Activated CD4-positive, alpha-beta T cell treated with anti-CD3 and anti-CD28 coated beads for 36 hours (primary cell): ENCODE data around the gene FAM8A1. TPM values are rescaled to one million over a fixed set of nuclear protein-coding genes. Genes with fewer than 3 reads are reported as not detected.

ENCODE experiments used
- ATAC-seq: fragments of 200-7000 bp; cut with Tn5 transposase; one replicate; pipeline ENCODE4 v1.10.0; 2021; ENCODE audit warnings: mild to moderate bottlenecking, moderate library complexity
- CTCF ChIA-PET: fragments of 350-600 bp; sonication (Branson Sonifier 250); formaldehyde crosslinking; loops from one replicate; lab custom pipeline; 2021; ENCODE audit warnings: antibody characterized with exemption; lab: Charles Lee
- POLR2A ChIA-PET: fragments of 350-600 bp; sonication (Branson Sonifier 250); formaldehyde crosslinking; loops from one replicate; lab custom pipeline; 2021; ENCODE audit warnings: antibody characterized with exemption, inconsistent platforms; lab: Charles Lee
- DNase-seq: peaks from one replicate; pipeline ENCODE4 v3.0.0-alpha.2; 2020
- H3K27ac Mint-ChIP-seq: one replicate; pipeline ENCODE4 v1.8.0; 2021; ENCODE audit warnings: mixed read lengths
- H3K27me3 Mint-ChIP-seq: one replicate; pipeline ENCODE4 v1.8.0; 2021; ENCODE audit warnings: mixed read lengths
- H3K36me3 Mint-ChIP-seq: one replicate; pipeline ENCODE4 v1.8.0; 2021; ENCODE audit warnings: low read depth, mixed read lengths
- H3K4me1 Mint-ChIP-seq: one replicate; pipeline ENCODE4 v1.8.0; 2021; ENCODE audit warnings: mixed read lengths
- H3K4me3 Mint-ChIP-seq: one replicate; pipeline ENCODE4 v1.8.0; 2021; ENCODE audit warnings: mild to moderate bottlenecking, moderate library complexity, mixed read lengths
- H3K9me3 Mint-ChIP-seq: one replicate; pipeline ENCODE4 v1.8.0; 2021; ENCODE audit warnings: low read depth, mixed read lengths
- intact Hi-C, 2 experiments: fragments of 100-400 bp; cut with DNase I in 1 of 2; cut with micrococcal nuclease in 1 of 2; formaldehyde crosslinking; loops; one replicate each; pipeline versions ENCODE4 v1.14.2 to v1.15.1; 2022 to 2024; cut with DNase I, micrococcal nuclease
- total RNA-seq, 2 experiments: library from RNA; stranded (reverse); gene quantifications; one replicate each; pipeline ENCODE4 v1.2.3, GENCODE V29; 2021

FAM8A1 gene
- total RNA-seq, 2 experiments from 2014 or later, result 3.3 to 4.1 TPM

DNA sequence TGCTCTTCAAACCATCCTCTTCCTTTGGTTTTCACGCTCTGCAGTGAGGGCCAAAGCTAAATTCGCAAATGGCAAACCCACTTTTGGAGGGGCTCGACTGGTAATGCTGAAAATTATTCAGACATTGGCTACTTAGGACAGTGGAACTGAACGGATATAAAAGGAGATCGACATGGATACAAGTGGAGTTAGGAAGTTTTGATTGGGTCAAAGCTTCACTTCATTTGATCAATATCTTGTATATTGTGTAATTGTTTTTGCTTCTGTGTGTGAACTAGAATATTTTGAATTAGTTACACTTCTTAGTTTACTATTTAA lies 1.2 kb downstream of the FAM8A1 start:
- peaks cover 41% of the 10 kb centered on the region for H3K4me1 Mint-ChIP-seq
- ATAC-seq (no peak), DNase-seq (no peak)
- ChIA-PET CTCF (no interaction called here), POLR2A (no interaction called here)
- intact Hi-C loops, result loop anchor here (5.0 kb wide), 3 partner anchors 51 to 1279 kb away; no protein-coding TSS in a partner anchor
- H3K4me3 Mint-ChIP-seq, result peak overlapping the region; percentile 75
- H3K27me3 Mint-ChIP-seq, result no peaks in the 10 kb centered on the region
- peak overlapping the region; percentile 66 for H3K27ac Mint-ChIP-seq
- H3K36me3 Mint-ChIP-seq, result no peaks in the 10 kb centered on the region
- no peaks in the 10 kb centered on the region for H3K9me3 Mint-ChIP-seq

DNA sequence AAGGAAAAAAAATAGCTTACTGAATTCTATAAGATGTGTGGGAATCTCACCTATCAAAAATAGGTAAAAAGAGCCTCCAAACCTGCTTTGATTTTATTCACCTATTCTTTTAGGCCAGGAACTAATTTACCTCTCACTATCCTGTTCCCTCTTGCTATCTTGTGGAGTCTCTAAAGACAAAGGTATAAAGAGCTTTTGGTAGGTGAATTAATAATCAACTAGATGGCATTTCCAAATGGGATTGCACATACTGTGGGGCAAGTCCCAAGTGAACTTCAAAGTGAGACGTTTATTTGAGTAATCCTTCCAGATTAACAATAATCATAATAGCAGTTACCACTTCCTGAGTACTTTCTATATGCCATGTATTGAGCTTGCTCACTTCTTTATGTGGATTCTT lies 2.8 kb downstream of the FAM8A1 start:
- H3K27me3 Mint-ChIP-seq, result no peaks in the 10 kb centered on the region
- H3K36me3 Mint-ChIP-seq, result no peaks in the 10 kb centered on the region
- no peak overlapping the region for H3K4me3 Mint-ChIP-seq
- CTCF ChIA-PET, result interaction anchor here (0.6 to 1.6 kb wide), 7 partner anchors 19 to 106 kb away, joined by 3 to 5 read pairs (median 4); no protein-coding TSS in a partner anchor
- no peak overlapping the region for H3K27ac Mint-ChIP-seq
- intact Hi-C loops, result loop anchor here (5.0 kb wide), 3 partner anchors 49 to 1281 kb away; no protein-coding TSS in a partner anchor
- H3K9me3 Mint-ChIP-seq, result no peaks in the 10 kb centered on the region
- DNase-seq, result no peak
- ATAC-seq, result peak; percentile 7
- POLR2A ChIA-PET, result interaction anchor here (0.7 kb wide), 1 partner anchor 99 kb away, joined by 3 read pairs; no protein-coding TSS in a partner anchor
- H3K4me1 Mint-ChIP-seq, result peaks cover 41% of the 10 kb centered on the region

DNA sequence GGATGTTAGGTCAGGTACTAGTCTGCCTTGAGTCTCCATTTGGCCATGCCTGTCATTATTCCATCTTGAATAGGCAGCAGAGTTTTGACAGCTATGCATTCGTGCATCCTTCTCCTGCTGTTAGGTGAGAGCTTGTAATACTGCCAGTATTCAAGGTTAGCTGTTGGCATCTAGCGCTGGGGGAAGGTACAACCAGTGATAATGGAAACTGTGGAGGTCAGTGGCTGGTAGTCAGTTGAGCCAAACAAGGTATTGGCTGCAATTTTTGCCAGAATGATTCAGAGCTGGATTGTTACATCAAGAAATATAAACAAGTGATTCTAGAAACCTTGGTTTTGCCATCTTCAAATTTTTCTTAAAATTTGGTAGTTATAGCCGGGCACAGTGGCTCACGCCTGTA lies 6.5 kb downstream of the FAM8A1 start:
- H3K4me1 Mint-ChIP-seq, result peaks cover 29% of the 10 kb centered on the region
- H3K27me3 Mint-ChIP-seq, result no peaks in the 10 kb centered on the region
- no peak for DNase-seq
- POLR2A ChIA-PET, result no interaction called here
- intact Hi-C loops, result no loop called here
- no peak for ATAC-seq
- no peak overlapping the region for H3K4me3 Mint-ChIP-seq
- H3K27ac Mint-ChIP-seq, result no peak overlapping the region
- CTCF ChIA-PET, result interaction anchor here (0.6 to 1.5 kb wide), 3 partner anchors 21 to 101 kb away, joined by 3 to 4 read pairs (median 3); no protein-coding TSS in a partner anchor
- H3K36me3 Mint-ChIP-seq, result peaks cover 3% of the 10 kb centered on the region
- no peaks in the 10 kb centered on the region for H3K9me3 Mint-ChIP-seq

DNA sequence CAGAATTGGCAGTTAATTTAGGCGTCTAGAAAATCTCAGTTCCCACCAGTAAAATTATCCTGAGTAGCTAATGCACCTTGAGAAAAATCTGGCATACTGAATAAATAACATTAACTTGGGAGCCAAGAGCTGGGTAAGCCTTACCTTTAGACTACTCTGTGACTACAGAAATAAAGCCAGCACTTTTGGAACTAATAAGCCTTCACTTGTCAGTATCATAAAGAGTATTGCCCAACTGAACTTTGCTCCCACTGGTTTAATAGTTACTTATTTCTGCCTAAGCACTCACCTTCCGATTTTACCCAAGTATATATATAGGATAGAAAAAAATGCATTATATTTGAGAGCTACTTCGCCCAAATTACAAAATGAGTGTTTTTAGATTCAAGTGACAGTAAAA lies 10.7 kb downstream of the FAM8A1 start:
- Mint-ChIP-seq H3K36me3 (peaks cover 22% of the 10 kb centered on the region), H3K27me3 (no peaks in the 10 kb centered on the region), H3K9me3 (no peaks in the 10 kb centered on the region), H3K4me1 (peaks cover 3% of the 10 kb centered on the region), H3K4me3 (no peak overlapping the region), H3K27ac (no peak overlapping the region)
- ChIA-PET CTCF (interaction anchor here (1.2 kb wide), 1 partner anchor 35 kb away, joined by 3 read pairs; no protein-coding TSS in a partner anchor), POLR2A (no interaction called here)
- intact Hi-C loops, result loop anchor here in 1 of 2 experiments (5.0 kb wide), 1 partner anchor 36 kb away; no protein-coding TSS in a partner anchor
- no peak for ATAC-seq
- DNase-seq, result no peak

DNA sequence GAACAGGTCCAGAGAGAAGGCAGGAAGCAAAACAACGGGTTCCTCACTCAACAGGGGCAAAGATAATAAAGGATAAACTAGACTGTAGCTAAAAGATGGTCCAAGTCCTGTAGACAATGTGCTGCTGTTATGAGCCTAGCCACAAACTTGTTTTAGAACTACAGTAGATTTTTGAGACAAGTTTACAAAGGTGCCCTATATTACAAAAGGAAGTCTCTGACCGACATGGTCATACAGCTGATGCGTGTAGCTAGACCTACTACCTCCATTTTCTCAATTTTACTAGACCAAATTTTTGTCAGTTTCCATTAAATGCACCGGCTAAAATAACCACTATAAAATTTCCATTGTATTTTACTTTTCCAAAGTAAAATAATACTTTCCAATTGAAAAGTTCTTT lies 11.9 kb downstream of the FAM8A1 start:
- no peak for DNase-seq
- intact Hi-C loops, result loop anchor here in 1 of 2 experiments (5.0 kb wide), 1 partner anchor 35 kb away; no protein-coding TSS in a partner anchor
- peak overlapping the region; percentile 30 for H3K27ac Mint-ChIP-seq
- H3K4me3 Mint-ChIP-seq, result no peak overlapping the region
- no peaks in the 10 kb centered on the region for H3K27me3 Mint-ChIP-seq
- H3K9me3 Mint-ChIP-seq, result no peaks in the 10 kb centered on the region
- ChIA-PET CTCF (interaction anchor here (1.1 kb wide), 1 partner anchor 16 kb away, joined by 4 read pairs; no protein-coding TSS in a partner anchor), POLR2A (no interaction called here)
- peaks cover 32% of the 10 kb centered on the region for H3K36me3 Mint-ChIP-seq
- H3K4me1 Mint-ChIP-seq, result peaks cover 3% of the 10 kb centered on the region
- no peak for ATAC-seq

DNA sequence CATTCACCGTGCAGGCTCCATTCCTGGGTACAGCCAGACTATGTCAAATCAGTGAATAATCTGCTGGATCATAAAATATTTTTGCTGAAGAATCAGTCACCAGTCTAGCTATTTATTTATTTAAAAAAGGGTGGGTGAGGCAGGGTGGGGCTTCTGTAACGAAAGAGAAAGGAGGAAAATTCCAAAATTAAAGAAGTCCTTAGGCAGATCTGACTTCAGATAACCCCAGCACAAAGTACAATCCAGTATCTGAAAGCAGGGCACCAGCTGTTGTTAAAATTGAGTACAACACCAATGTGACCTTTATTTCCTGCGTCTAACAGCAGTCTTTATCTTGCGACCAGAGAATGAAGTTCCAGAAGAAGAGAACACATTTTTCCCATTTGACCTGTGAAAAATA lies 15.7 kb downstream of the FAM8A1 start:
- no peaks in the 10 kb centered on the region for H3K27me3 Mint-ChIP-seq

DNA sequence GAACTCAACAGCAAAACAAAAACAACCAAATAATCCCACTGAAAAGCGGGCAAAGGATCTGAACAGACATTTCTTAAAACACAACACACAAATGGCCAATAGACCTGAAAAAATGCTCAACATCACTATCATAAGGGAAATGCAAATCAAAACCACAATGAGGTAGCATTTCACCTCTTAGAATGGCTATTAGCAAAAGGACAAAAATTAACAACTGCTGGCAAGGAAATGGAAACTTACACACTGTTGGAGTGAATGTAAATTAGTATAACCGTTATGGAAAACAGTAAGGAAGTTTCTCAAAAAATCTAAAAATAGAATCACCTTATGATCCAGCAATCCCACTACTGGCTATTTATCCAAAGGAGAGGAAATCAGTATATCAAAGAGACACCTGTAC lies 20.9 kb downstream of the FAM8A1 start:
- H3K4me3 Mint-ChIP-seq, result no peak overlapping the region
- intact Hi-C loops, result no loop called here
- POLR2A ChIA-PET, result interaction anchor here (0.6 kb wide), 1 partner anchor 27 kb away, joined by 3 read pairs; no protein-coding TSS in a partner anchor
- ATAC-seq (no peak), DNase-seq (no peak)
- peaks cover 10% of the 10 kb centered on the region for H3K4me1 Mint-ChIP-seq
- H3K27ac Mint-ChIP-seq, result no peak overlapping the region
- CTCF ChIA-PET, result interaction anchor here (0.7 kb wide), 1 partner anchor 390 kb away, joined by 3 read pairs; no protein-coding TSS in a partner anchor
- no peaks in the 10 kb centered on the region for H3K27me3 Mint-ChIP-seq
- no peaks in the 10 kb centered on the region for H3K9me3 Mint-ChIP-seq
- H3K36me3 Mint-ChIP-seq, result peaks cover 65% of the 10 kb centered on the region

More for the DNA sequence above, 15.7 kb downstream of the FAM8A1 start:
- CTCF ChIA-PET, result interaction anchor here (0.5 kb wide), 1 partner anchor 59 kb away, joined by 3 read pairs; no protein-coding TSS in a partner anchor
- ATAC-seq (no peak), DNase-seq (no peak)
- intact Hi-C loops, result no loop called here
- no peaks in the 10 kb centered on the region for H3K9me3 Mint-ChIP-seq
- no peak overlapping the region for H3K4me3 Mint-ChIP-seq
- H3K27ac Mint-ChIP-seq, result no peak overlapping the region
- peaks cover 58% of the 10 kb centered on the region for H3K36me3 Mint-ChIP-seq
- H3K4me1 Mint-ChIP-seq, result peaks cover 3% of the 10 kb centered on the region
- POLR2A ChIA-PET, result no interaction called here

DNA sequence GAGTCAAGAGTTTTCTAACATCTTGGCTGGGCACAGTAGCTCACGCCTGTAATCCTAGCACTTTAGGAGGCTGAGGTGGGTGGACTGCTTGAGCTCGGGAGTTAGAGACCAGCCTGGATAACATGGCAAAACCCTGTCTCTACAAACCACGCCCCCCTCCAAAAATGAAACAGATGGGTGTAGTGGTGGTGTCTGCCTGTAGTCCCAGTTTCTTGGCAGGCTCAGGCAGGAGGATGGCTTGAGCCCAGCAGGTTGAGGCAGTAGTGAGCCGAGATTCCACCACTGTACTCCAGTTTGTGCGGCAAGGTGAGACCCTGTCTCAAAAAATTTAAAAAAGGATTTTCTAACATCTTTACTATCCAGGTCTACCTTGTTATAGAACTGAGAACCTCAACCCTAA lies 22.0 kb downstream of the FAM8A1 start:
- Mint-ChIP-seq H3K9me3 (no peaks in the 10 kb centered on the region), H3K4me3 (no peak overlapping the region), H3K27ac (no peak overlapping the region), H3K36me3 (peaks cover 61% of the 10 kb centered on the region), H3K4me1 (peaks cover 10% of the 10 kb centered on the region), H3K27me3 (no peaks in the 10 kb centered on the region)
- ChIA-PET CTCF (no interaction called here), POLR2A (no interaction called here)
- ATAC-seq (no peak), DNase-seq (no peak)
- intact Hi-C loops, result loop anchor here in 1 of 2 experiments (2.0 kb wide), 1 partner anchor 17 kb away; no protein-coding TSS in a partner anchor

DNA sequence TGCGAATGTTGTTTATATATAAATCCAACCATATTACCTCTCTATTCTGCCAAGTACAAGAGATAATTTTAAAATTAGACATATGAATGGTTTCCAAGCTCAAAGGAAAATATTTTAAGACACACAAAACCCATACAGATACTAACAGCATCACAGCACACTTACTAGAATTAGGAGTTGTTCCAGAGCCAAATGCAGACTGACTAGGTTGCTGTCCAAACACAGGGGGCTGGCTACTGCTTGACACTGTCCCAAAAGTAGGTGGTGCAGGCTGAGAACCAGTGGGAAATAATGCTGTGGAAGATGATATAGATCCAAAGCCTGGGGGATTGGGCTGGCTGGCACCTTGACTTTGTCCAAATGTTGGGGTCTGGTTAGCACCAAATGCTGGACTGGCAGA lies 24.3 kb downstream of the FAM8A1 start:
- intact Hi-C loops, result no loop called here
- no peak overlapping the region for H3K27ac Mint-ChIP-seq

DNA sequence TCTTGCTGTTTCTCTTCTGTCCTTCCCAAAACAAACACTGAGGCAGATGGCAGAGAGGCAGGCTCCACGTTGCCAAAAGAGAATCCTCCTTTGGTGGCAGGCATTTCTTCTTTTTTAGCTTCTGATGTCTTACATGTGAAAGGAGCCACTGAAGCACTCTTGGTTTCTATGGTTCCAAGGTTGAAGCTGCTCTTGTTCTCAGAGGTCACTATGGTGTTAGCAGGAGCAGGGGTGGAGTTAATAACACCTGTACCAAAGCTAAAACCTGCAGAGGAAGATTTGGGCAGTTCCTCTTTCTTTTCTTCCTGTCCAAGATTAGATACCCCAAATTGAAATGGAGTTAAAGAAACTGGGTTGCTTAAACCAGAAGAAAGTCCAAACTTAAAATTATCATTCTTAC lies 28.8 kb downstream of the FAM8A1 start:
- no peaks in the 10 kb centered on the region for H3K9me3 Mint-ChIP-seq
- H3K27ac Mint-ChIP-seq, result peak overlapping the region; percentile 58
- ChIA-PET CTCF (interaction anchor here (0.6 to 1.5 kb wide), 5 partner anchors 17 to 186 kb away, joined by 3 to 4 read pairs (median 3); no protein-coding TSS in a partner anchor), POLR2A (no interaction called here)
- intact Hi-C loops, result no loop called here
- H3K4me3 Mint-ChIP-seq, result no peak overlapping the region
- H3K36me3 Mint-ChIP-seq, result peaks cover 76% of the 10 kb centered on the region
- H3K4me1 Mint-ChIP-seq, result peaks cover 21% of the 10 kb centered on the region
- DNase-seq (no peak), ATAC-seq (no peak)
- H3K27me3 Mint-ChIP-seq, result no peaks in the 10 kb centered on the region

More for the DNA sequence above, 24.3 kb downstream of the FAM8A1 start:
- Mint-ChIP-seq H3K27me3 (no peaks in the 10 kb centered on the region), H3K4me1 (peaks cover 13% of the 10 kb centered on the region), H3K4me3 (no peak overlapping the region), H3K9me3 (no peaks in the 10 kb centered on the region), H3K36me3 (peaks cover 60% of the 10 kb centered on the region)
- CTCF ChIA-PET, result no interaction called here
- no peak for DNase-seq
- no peak for ATAC-seq
- POLR2A ChIA-PET, result no interaction called here

DNA sequence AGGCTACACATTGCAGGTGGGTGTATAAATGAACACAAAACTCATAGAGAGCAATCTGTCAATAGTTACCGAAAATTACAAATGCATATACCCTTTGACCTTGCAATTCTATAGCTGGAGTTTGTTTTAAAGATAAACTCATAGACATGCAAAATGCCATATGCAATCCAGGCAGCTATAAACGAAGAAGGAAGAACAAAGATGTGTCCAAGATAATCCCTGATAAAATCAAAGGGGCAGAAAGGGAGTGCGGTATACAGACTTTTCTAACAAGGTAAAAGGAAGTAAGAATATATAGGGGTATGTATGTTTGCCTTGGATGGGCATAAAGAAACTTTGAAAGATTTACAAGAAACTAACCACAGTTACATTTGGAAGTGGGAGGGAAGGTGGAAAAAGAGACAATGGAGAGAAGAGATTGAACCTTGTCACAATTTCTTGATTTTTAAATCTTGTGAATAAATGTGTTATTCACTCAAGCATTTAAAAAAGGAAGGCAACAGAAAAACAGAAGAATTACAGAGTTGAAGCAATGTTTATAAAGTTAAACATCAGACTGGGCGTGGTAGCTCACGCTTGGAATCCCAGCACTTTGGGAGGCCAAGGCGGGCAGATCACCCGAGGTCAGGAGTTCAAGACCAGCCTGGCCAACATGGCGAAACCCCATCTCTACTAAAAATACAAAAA lies 29.9 kb downstream of the FAM8A1 start:
- CTCF ChIA-PET, result no interaction called here

More for the DNA sequence above, 29.9 kb downstream of the FAM8A1 start:
- no peaks in the 10 kb centered on the region for H3K9me3 Mint-ChIP-seq
- no peak for DNase-seq
- no peaks in the 10 kb centered on the region for H3K27me3 Mint-ChIP-seq
- H3K4me1 Mint-ChIP-seq, result peaks cover 24% of the 10 kb centered on the region
- no peak for ATAC-seq
- POLR2A ChIA-PET, result no interaction called here
- H3K4me3 Mint-ChIP-seq, result no peak overlapping the region
- H3K27ac Mint-ChIP-seq, result peak overlapping the region; percentile 24
- peaks cover 73% of the 10 kb centered on the region for H3K36me3 Mint-ChIP-seq
- intact Hi-C loops, result no loop called here
